Sigmoid colon (tissue), 4 donors: Measurements from ENCODE around the gene SHC3.

Experiments
- POLR2AphosphoS5 ChIP-seq, 4 donors: sonication (generic); formaldehyde crosslinking; IDR thresholded peaks; one replicate each; pipeline ENCODE4 v1.6.1; 2017; ENCODE audit warnings: antibody characterized with exemption in 4 of 4
- TF ChIP-seq, protein P1 (sequence below), 4 experiments: fragments of 450-650 bp in 3 of 4; fragments of 200-600 bp in 1 of 4; IDR thresholded peaks; one replicate each; pipeline ENCODE4 v1.5.1; 2016 to 2019; ENCODE audit warnings: antibody characterized with exemption in 4 of 4, mild to moderate bottlenecking in 3 of 4, moderate library complexity in 2 of 4

GRCh38 chr9:88987661-88988060 lies 191.0 kb downstream of the SHC3 start:
- TF ChIP-seq, protein P1, sequence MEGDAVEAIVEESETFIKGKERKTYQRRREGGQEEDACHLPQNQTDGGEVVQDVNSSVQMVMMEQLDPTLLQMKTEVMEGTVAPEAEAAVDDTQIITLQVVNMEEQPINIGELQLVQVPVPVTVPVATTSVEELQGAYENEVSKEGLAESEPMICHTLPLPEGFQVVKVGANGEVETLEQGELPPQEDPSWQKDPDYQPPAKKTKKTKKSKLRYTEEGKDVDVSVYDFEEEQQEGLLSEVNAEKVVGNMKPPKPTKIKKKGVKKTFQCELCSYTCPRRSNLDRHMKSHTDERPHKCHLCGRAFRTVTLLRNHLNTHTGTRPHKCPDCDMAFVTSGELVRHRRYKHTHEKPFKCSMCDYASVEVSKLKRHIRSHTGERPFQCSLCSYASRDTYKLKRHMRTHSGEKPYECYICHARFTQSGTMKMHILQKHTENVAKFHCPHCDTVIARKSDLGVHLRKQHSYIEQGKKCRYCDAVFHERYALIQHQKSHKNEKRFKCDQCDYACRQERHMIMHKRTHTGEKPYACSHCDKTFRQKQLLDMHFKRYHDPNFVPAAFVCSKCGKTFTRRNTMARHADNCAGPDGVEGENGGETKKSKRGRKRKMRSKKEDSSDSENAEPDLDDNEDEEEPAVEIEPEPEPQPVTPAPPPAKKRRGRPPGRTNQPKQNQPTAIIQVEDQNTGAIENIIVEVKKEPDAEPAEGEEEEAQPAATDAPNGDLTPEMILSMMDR (IDR thresholded peaks at IDR 0.05) = no peak
- no peak for TF ChIP-seq POLR2AphosphoS5 (IDR thresholded peaks at IDR 0.05)
